Body of pancreas (tissue), 4 donors: ENCODE measurements around the gene SLC39A8. TPM values are rescaled to one million over a fixed set of nuclear protein-coding genes. Genes with fewer than 3 reads are reported as not detected.

Source experiments
- ATAC-seq: fragments of 150-250 bp; one replicate; pipeline ENCODE4 v1.9.1; 2016
- DNase-seq, 4 donors: peaks; one replicate each; pipeline ENCODE4 v3.0.0-alpha.2; 2019
- H3K27ac ChIP-seq, 4 donors: fragments of 200-600 bp; sonication (generic); 1 replicate in 3 of 4; 2 replicates in 1 of 4; pipeline versions ENCODE4 v1.5.1 to v1.6.1; 2016 to 2019; ENCODE audit warnings: mild to moderate bottlenecking in 1 of 4, mixed read lengths in 1 of 4, moderate library complexity in 1 of 4
- H3K27me3 ChIP-seq, 2 donors: fragments of 200-600 bp; sonication (generic); one replicate each; pipeline ENCODE4 v1.6.0; 2016; ENCODE audit warnings: mild to moderate bottlenecking in 1 of 2
- H3K36me3 ChIP-seq, 2 donors: fragments of 200-600 bp; sonication (generic); replicated peaks in 1 of 2; 2 replicates each; pipeline ENCODE4 v1.5.1; 2016; ENCODE audit warnings: low read depth in 2 of 2; ENCODE audit not compliant: insufficient read depth in 1 of 2
- H3K4me1 ChIP-seq: fragments of 200-600 bp; sonication (generic); one replicate; pipeline ENCODE4 v1.6.0; 2016
- H3K4me3 ChIP-seq, 2 donors: fragments of 200-600 bp; sonication (generic); 1 replicate in 1 of 2; 2 replicates in 1 of 2; pipeline ENCODE4 v1.5.1; 2016 to 2019
- H3K9me3 ChIP-seq, 3 donors: fragments of 200-600 bp; sonication (generic); 1 replicate in 2 of 3; 2 replicates in 1 of 3; pipeline ENCODE4 v1.5.1; 2016
- POLR2A ChIP-seq, 3 donors: fragments of 450-650 bp; IDR thresholded peaks; one replicate each; pipeline ENCODE4 v1.6.1; 2016; ENCODE audit warnings: antibody characterized with exemption in 3 of 3, mild to moderate bottlenecking in 2 of 3
- whole genome bisulfite sequencing, 2 donors: methylation state at CpG; one replicate each; pipeline ENCODE4 v1.1.5; 2017; 5-methylcytosine and 5-hydroxymethylcytosine counted together
- intact Hi-C: fragments of 100-400 bp; cut with DNase I; formaldehyde crosslinking; loops from one replicate; pipeline ENCODE4 v1.15.1; 2023
- total RNA-seq, 2 donors: library from RNA; depleted of rRNA; stranded (reverse); fragments of >200 nt; gene quantifications; one replicate each; pipeline ENCODE4 v1.1.0, GENCODE V29; 2016
- TF ChIP-seq, protein P1 (sequence below), 7 experiments: fragments of 450-650 bp in 4 of 7; fragments of 200-600 bp in 3 of 7; sonication (generic) in 3 of 7; IDR thresholded peaks; one replicate each; pipeline ENCODE4 v1.5.1; 2016 to 2019; ENCODE audit warnings: antibody characterized with exemption in 7 of 7

Gene SLC39A8
- 10 to 100 TPM; 35.6 to 56.0 TPM for total RNA-seq

DNA sequence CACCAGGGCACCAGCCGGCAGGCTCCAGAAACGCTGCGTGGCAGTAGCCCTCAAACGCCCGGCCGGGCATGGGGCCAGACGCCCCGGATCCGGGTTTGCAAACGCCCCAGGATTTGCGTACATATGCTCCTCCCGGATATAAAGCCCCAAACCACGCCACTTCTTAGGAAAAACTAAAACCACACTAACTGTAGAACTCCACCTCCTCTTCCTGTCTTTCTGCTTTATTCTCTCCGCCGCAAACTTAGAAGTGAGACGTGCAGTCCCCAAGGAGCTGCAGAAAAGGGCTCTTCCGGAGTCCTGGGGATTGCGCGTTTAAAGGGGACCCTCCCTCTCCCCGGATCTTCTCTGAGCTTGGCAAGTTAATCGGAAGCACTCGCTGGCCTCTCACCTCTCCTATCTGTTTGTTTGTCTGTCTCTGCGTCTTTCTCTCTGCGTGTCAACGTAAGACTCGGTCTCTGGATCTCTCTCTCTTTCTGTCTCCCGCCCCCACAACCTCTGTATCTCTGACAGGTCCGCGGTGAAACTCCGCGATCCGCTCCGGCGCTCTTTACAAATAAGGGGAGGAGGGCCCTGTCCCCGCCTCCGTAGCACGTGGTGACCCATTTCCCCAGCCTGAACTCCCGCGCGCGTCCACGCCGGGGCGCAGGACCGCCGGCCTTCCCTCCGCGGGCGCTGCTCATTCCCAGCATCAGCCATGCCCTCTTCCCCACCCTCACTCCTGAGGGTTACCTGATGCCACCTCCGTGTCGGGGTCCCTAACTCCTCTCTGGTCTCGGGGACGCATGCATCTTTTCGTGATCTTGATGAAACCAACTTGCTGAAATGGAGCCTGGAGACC lies at the start of gene SLC39A8:
Gene SLC39A8, minus strand, starts transcription at position 529 of the 841 bp plus-strand sequence. CDS start 820 bp downstream, outside the sequence.
- TF ChIP-seq, protein P1, sequence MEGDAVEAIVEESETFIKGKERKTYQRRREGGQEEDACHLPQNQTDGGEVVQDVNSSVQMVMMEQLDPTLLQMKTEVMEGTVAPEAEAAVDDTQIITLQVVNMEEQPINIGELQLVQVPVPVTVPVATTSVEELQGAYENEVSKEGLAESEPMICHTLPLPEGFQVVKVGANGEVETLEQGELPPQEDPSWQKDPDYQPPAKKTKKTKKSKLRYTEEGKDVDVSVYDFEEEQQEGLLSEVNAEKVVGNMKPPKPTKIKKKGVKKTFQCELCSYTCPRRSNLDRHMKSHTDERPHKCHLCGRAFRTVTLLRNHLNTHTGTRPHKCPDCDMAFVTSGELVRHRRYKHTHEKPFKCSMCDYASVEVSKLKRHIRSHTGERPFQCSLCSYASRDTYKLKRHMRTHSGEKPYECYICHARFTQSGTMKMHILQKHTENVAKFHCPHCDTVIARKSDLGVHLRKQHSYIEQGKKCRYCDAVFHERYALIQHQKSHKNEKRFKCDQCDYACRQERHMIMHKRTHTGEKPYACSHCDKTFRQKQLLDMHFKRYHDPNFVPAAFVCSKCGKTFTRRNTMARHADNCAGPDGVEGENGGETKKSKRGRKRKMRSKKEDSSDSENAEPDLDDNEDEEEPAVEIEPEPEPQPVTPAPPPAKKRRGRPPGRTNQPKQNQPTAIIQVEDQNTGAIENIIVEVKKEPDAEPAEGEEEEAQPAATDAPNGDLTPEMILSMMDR (IDR thresholded peaks at IDR 0.05) = peak; percentile 72 to 93 (median 88)
- peak; percentile 46 to 85 (median 79) for TF ChIP-seq POLR2A (IDR thresholded peaks at IDR 0.05)
- intact Hi-C loops = no loop called here
- DNase-seq (peak; percentile 86 to 91 (median 88)), ATAC-seq (peak; percentile 91)
- Histone ChIP-seq H3K27ac (peak within 1 kb of the TSS; percentile 57 to 91 (median 85)), H3K4me1 (peaks cover 27% of the 10 kb centered on the region), H3K36me3 (no peaks in the 10 kb centered on the region), H3K9me3 (no peaks in the 10 kb centered on the region), H3K27me3 (no peaks in the 10 kb centered on the region), H3K4me3 (peak within 1 kb of the TSS; percentile 12 to 52)
- 1% methylated on average over 53 to 54 of the region's 54 CpGs for WGBS, 2 donors

DNA sequence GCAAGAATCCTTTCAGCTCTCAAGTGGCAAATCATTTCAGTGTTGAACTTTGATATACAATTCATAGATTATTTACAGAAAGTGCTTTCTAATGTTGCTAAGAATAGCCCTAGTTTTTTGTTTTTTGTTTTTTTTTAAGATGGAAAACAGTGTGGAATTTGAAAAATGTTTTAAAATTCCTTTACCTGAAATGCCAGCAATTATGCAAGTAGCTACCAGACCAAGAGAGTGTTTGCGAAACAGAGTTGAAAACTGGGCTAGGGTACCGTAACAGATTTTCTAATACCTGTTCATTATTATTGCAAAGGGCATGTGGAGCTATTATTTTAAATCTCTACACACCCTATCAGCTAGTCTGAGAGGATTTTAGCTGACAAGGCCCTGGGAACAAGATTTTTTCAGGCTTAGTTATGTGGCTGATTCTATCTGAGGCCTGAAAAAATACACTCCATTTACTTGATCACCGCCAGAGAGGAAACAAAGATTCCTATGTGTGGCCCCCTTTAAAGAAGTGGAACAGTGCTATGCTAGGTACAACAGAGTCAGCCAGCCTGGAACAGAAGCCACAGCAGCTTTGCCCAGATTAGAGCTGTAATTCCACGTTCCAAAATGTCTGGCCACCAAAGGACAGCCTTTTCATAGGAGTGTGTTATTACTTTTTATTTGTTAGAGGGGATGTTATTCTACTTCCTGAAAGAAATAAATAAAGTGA lies 46.9 kb upstream of the SLC39A8 start:
- Histone ChIP-seq H3K27ac (no peak overlapping the region), H3K9me3 (no peaks in the 10 kb centered on the region), H3K4me3 (no peak overlapping the region), H3K27me3 (no peaks in the 10 kb centered on the region), H3K36me3 (no peaks in the 10 kb centered on the region), H3K4me1 (no peaks in the 10 kb centered on the region)
- DNase-seq (no peak), ATAC-seq (no peak)
- TF ChIP-seq, protein P1 (IDR thresholded peaks at IDR 0.05) = no peak
- no peak for TF ChIP-seq POLR2A (IDR thresholded peaks at IDR 0.05)
- intact Hi-C loops = no loop called here
- 81 to 90% methylated on average over 4 of the region's 4 CpGs for WGBS, 2 donors

DNA sequence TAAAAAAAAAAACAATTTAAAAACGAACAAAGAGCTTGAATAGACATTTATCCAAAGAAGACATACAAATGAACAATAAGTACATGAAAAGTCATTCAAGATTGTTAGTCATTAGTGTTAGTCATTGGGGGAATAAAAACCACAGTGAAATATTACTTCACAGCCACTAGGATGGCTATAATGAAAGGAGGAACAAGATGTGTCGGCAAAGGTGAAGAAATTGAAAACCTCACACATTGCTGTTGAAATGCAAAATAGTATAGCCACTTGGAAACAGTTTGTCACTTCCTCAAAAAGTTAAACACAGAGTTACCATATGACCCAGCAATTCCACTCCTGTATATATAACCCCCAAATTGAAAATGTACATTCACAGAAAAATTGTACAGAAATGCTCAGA lies 45.2 kb upstream of the SLC39A8 start:
- 62 to 80% methylated on average over 2 of the region's 2 CpGs for WGBS, 2 donors
- Histone ChIP-seq H3K4me1 (no peaks in the 10 kb centered on the region), H3K27me3 (no peaks in the 10 kb centered on the region), H3K4me3 (no peak overlapping the region), H3K36me3 (no peaks in the 10 kb centered on the region), H3K27ac (no peak overlapping the region), H3K9me3 (no peaks in the 10 kb centered on the region)
- no peak for TF ChIP-seq POLR2A (IDR thresholded peaks at IDR 0.05)
- TF ChIP-seq, protein P1 (IDR thresholded peaks at IDR 0.05) = no peak
- intact Hi-C loops = no loop called here
- DNase-seq (no peak), ATAC-seq (no peak)

DNA sequence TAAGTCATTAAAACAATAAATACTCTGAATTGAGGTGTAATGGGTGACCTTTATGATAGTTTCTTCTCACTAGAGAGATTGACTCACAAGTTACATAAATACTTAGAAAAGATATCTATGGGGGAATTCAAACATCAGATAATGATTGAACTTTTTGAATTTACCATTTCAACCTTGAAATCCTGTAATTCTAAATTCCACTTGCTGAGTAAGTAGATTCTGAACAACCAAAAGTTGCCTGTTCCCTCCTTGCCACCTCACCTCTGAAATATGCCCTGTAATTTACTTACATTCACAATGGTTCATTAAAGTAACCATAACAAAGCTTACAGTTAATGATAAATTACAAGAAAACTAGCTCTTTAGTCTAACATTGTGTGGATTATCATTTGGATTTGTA lies 43.3 kb upstream of the SLC39A8 start:
- intact Hi-C loops = no loop called here
- H3K27ac ChIP-seq = no peak overlapping the region
- ATAC-seq (no peak), DNase-seq (no peak)
- H3K4me3 ChIP-seq = no peak overlapping the region
- no peaks in the 10 kb centered on the region for H3K9me3 ChIP-seq
- TF ChIP-seq, protein P1 (IDR thresholded peaks at IDR 0.05) = no peak
- TF ChIP-seq POLR2A (IDR thresholded peaks at IDR 0.05) = no peak
- no peaks in the 10 kb centered on the region for H3K27me3 ChIP-seq
- H3K36me3 ChIP-seq = no peaks in the 10 kb centered on the region
- no peaks in the 10 kb centered on the region for H3K4me1 ChIP-seq
